ENCODE data around the gene SCAMP3.

Gene SCAMP3

DNA sequence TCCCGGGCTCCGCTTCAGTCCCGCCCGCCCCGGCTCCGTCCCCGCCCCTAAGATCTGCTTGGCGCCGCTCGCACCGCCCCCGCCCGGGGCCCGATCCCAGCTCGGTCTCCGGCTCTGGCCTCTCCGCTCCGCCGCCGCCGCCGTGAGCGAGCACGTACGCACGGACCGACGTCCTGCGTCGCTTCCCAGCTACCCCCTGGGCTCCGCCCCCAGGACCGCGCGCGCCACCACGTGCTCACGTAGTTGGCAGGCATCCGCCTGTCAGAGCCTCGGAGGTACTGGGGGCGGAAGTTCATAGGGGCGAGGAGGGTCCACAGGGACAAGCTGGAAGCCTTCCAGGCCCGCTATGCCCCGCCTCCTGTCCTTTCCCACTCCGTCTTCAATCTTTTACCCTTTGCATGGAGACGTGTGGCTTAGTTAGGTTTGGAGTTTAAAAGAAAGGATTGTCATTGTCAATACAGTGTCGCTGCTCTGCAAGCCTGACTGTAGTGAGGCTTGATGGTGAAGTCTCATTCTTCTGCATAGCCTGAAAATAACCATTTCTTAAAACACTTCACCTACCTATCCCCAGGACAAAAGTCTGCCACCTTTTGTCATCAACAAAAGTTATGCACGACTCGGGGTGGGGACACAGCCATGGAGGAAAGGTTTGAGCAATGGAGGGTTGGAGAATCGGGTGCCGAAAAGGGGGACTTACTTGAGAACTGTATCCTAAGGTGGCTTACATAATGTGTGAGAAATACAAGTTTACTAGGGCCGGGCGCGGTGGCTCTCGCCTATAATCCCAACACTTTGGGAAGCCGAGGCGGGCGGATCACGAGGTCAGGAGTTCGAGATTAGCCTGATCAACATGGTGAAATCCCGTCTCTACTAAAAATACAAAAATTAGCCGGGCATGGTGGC, 11.4 kb upstream of the SCAMP3 start, which contains the start of gene CLK2:
Gene CLK2, minus strand, starts transcription at position 162 of the 903 bp plus-strand sequence. CDS start 2,527 bp downstream, outside the sequence.
- H2AFZ ChIP-seq (ENCODE audit: low read depth, low read length): no peak within 1 kb of the TSS
- H3K9me3 ChIP-seq (ENCODE audit: control insufficient read depth, low read length): no peaks in the 10 kb centered on the region
- H3K4ac ChIP-seq (ENCODE audit: low read depth in 1 of 2, low read length in 2 of 2): peak within 1 kb of the TSS; percentile 82 to 92
- H3K27ac ChIP-seq (ENCODE audit: low read length, poor library complexity, severe bottlenecking): peak within 1 kb of the TSS; percentile 92
- H3K4me3 ChIP-seq (ENCODE audit: insufficient read depth in 1 of 2, low read depth in 1 of 2, low read length in 2 of 2): peak within 1 kb of the TSS; percentile 78 to 88
- H3K4me1 ChIP-seq (ENCODE audit: control insufficient read depth, insufficient read depth, low read depth, low read length): peaks cover 7% of the 10 kb centered on the region
- H2AK5ac ChIP-seq (ENCODE audit: low read length, severe bottlenecking): peak within 1 kb of the TSS; percentile 85
- H3K9ac ChIP-seq (ENCODE audit: low read length): peak within 1 kb of the TSS; percentile 90
- H3K36me3 ChIP-seq (ENCODE audit: control insufficient read depth in 1 of 2, insufficient read depth in 2 of 2, low read depth in 1 of 2, low read length in 2 of 2): peaks cover 22 to 30% of the 10 kb centered on the region in 2 experiments
- H2BK15ac ChIP-seq (ENCODE audit: low read depth, poor library complexity, severe bottlenecking): peak within 1 kb of the TSS; percentile 61
- peak within 1 kb of the TSS; percentile 29 to 53 for H3K14ac ChIP-seq (ENCODE audit: low read length in 2 of 2)
- peak within 1 kb of the TSS; percentile 35 to 64 for H2BK12ac ChIP-seq (ENCODE audit: low read length in 2 of 2)
- H3K79me1 ChIP-seq (replicated peaks; ENCODE audit: low read length, poor library complexity, severe bottlenecking): peaks cover 13% of the 10 kb centered on the region
- peak within 1 kb of the TSS; percentile 99 for H2BK120ac ChIP-seq (ENCODE audit: low read depth, low read length)
- no peak within 1 kb of the TSS for H3K23ac ChIP-seq (ENCODE audit: low read length in 2 of 2)
- peak within 1 kb of the TSS; percentile 86 for H3K4me2 ChIP-seq (ENCODE audit: low read length, poor library complexity, severe bottlenecking)
- H2BK5ac ChIP-seq (ENCODE audit: low read depth, low read length, poor library complexity, severe bottlenecking): peak within 1 kb of the TSS; percentile 78
- no peaks in the 10 kb centered on the region for H3K27me3 ChIP-seq (ENCODE audit: control insufficient read depth in 1 of 2, insufficient read depth in 1 of 2, low read length in 2 of 2)
- 21% methylated on average over 53 of the region's 61 CpGs for WGBS
- peak within 1 kb of the TSS; percentile 85 for H4K91ac ChIP-seq (ENCODE audit: low read length)
- peak within 1 kb of the TSS; percentile 71 to 97 for H3K18ac ChIP-seq (ENCODE audit: low read depth in 1 of 2, low read length in 2 of 2)
- DNase-seq: peak; percentile 93
- H4K8ac ChIP-seq (ENCODE audit: low read length): peak within 1 kb of the TSS; percentile 83

GRCh38 chr1:155272466-155273342, 10.5 kb upstream of the SCAMP3 start:
- Histone ChIP-seq H4K91ac (ENCODE audit: low read length) (peak overlapping the region; percentile 85), H3K4me3 (ENCODE audit: insufficient read depth in 1 of 2, low read depth in 1 of 2, low read length in 2 of 2) (peak overlapping the region; percentile 78 to 88), H2BK5ac (ENCODE audit: low read depth, low read length, poor library complexity, severe bottlenecking) (peak overlapping the region; percentile 78), H3K9ac (ENCODE audit: low read length) (peak overlapping the region; percentile 90), H3K14ac (ENCODE audit: low read length in 2 of 2) (peak overlapping the region; percentile 17 to 53), H3K4me1 (ENCODE audit: control insufficient read depth, insufficient read depth, low read depth, low read length) (peaks cover 3% of the 10 kb centered on the region), H3K79me1 (replicated peaks; ENCODE audit: low read length, poor library complexity, severe bottlenecking) (peaks cover 17% of the 10 kb centered on the region), H3K27ac (ENCODE audit: low read length, poor library complexity, severe bottlenecking) (peak overlapping the region; percentile 92), H3K23ac (ENCODE audit: low read length in 2 of 2) (no peak overlapping the region), H2BK120ac (ENCODE audit: low read depth, low read length) (peak overlapping the region; percentile 99), H2BK12ac (ENCODE audit: low read length in 2 of 2) (peak overlapping the region in 1 of 2 experiments; percentile 35), H2AFZ (ENCODE audit: low read depth, low read length) (no peak overlapping the region), H4K8ac (ENCODE audit: low read length) (peak overlapping the region; percentile 81), H3K9me3 (ENCODE audit: control insufficient read depth, low read length) (no peaks in the 10 kb centered on the region), H2BK15ac (ENCODE audit: low read depth, poor library complexity, severe bottlenecking) (peak overlapping the region; percentile 19), H3K36me3 (ENCODE audit: control insufficient read depth in 1 of 2, insufficient read depth in 2 of 2, low read depth in 1 of 2, low read length in 2 of 2) (peaks cover 31 to 39% of the 10 kb centered on the region in 2 experiments), H3K27me3 (ENCODE audit: control insufficient read depth in 1 of 2, insufficient read depth in 1 of 2, low read length in 2 of 2) (no peaks in the 10 kb centered on the region), H3K4me2 (ENCODE audit: low read length, poor library complexity, severe bottlenecking) (peak overlapping the region; percentile 72), H3K4ac (ENCODE audit: low read depth in 1 of 2, low read length in 2 of 2) (peak overlapping the region; percentile 82 to 92), H2AK5ac (ENCODE audit: low read length, severe bottlenecking) (no peak overlapping the region), H3K18ac (ENCODE audit: low read depth in 1 of 2, low read length in 2 of 2) (peak overlapping the region; percentile 67 to 97)
- 8% methylated on average over 28 of the region's 44 CpGs for WGBS
- peak; percentile 79 for DNase-seq

DNA sequence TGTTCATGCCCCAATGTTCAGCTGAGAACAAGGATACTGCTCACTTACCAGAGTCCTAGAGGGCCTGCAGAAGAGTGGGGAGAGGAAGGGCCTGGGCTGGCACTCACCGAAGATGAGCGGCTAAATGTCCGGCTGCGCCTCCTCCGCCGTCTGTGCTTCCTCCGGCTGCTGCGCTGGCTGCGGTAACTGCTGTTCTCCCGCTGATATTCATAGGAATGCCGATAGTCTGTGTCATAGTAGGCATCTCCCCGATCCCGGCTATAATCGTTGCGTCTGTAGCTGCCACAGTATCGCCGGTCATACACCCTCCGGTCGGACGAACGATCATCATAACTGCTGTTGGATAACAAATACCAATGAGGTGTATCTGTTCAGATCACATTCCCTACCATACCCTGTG, 7.2 kb upstream of the SCAMP3 start:
- Histone ChIP-seq H4K91ac (ENCODE audit: low read length) (no peak overlapping the region), H2BK120ac (ENCODE audit: low read depth, low read length) (no peak overlapping the region), H3K27me3 (ENCODE audit: control insufficient read depth in 1 of 2, insufficient read depth in 1 of 2, low read length in 2 of 2) (no peaks in the 10 kb centered on the region), H3K18ac (ENCODE audit: low read depth in 1 of 2, low read length in 2 of 2) (no peak overlapping the region), H3K9ac (ENCODE audit: low read length) (no peak overlapping the region), H3K4ac (ENCODE audit: low read depth in 1 of 2, low read length in 2 of 2) (no peak overlapping the region), H3K4me3 (ENCODE audit: insufficient read depth in 1 of 2, low read depth in 1 of 2, low read length in 2 of 2) (no peak overlapping the region), H3K79me1 (replicated peaks; ENCODE audit: low read length, poor library complexity, severe bottlenecking) (peaks cover 26% of the 10 kb centered on the region), H3K4me2 (ENCODE audit: low read length, poor library complexity, severe bottlenecking) (no peak overlapping the region), H2BK12ac (ENCODE audit: low read length in 2 of 2) (no peak overlapping the region), H2AFZ (ENCODE audit: low read depth, low read length) (no peak overlapping the region), H2AK5ac (ENCODE audit: low read length, severe bottlenecking) (no peak overlapping the region), H2BK15ac (ENCODE audit: low read depth, poor library complexity, severe bottlenecking) (no peak overlapping the region), H3K14ac (ENCODE audit: low read length in 2 of 2) (no peak overlapping the region), H2BK5ac (ENCODE audit: low read depth, low read length, poor library complexity, severe bottlenecking) (no peak overlapping the region), H3K23ac (ENCODE audit: low read length in 2 of 2) (no peak overlapping the region), H3K36me3 (ENCODE audit: control insufficient read depth in 1 of 2, insufficient read depth in 2 of 2, low read depth in 1 of 2, low read length in 2 of 2) (peaks cover 51 to 69% of the 10 kb centered on the region in 2 experiments), H3K27ac (ENCODE audit: low read length, poor library complexity, severe bottlenecking) (no peak overlapping the region), H3K4me1 (ENCODE audit: control insufficient read depth, insufficient read depth, low read depth, low read length) (peaks cover 3% of the 10 kb centered on the region), H3K9me3 (ENCODE audit: control insufficient read depth, low read length) (no peaks in the 10 kb centered on the region), H4K8ac (ENCODE audit: low read length) (no peak overlapping the region)
- DNase-seq: no peak
- WGBS: 98% methylated on average over 21 of the region's 21 CpGs

All from mesenchymal stem cell (in vitro differentiated cells and primary cell).